Type B pancreatic cell (in vitro differentiated cells): ENCODE measurements around the gene TMEM205. TPM values are rescaled to one million over a fixed set of nuclear protein-coding genes. Genes with fewer than 3 reads are reported as not detected.
A peak's percentile ranks its signal among the peaks of the same experiment; 100 is the strongest.
"Not testable (repeated sequence)": the region's sequence is repeated elsewhere in the genome, so short reads cannot be mapped to it uniquely, and the experiment has no call there.

ENCODE experiments used
- DNase-seq: peaks from one replicate; pipeline ENCODE4 v3.0.0; 2021; ENCODE audit warnings: mixed read lengths; ENCODE audit not compliant: unreplicated experiment; ENCODE audit errors: extremely low spot score
- H3K27ac Mint-ChIP-seq: 2 replicates; pipeline ENCODE4 v1.8.0; 2021; ENCODE audit warnings: mild to moderate bottlenecking, mixed read lengths
- H3K27me3 Mint-ChIP-seq: 2 replicates; pipeline ENCODE4 v1.8.0; 2021; ENCODE audit warnings: mixed read lengths
- H3K36me3 Mint-ChIP-seq: 2 replicates; pipeline ENCODE4 v1.8.0; 2021; ENCODE audit warnings: mixed read lengths
- H3K4me1 Mint-ChIP-seq: one replicate; pipeline ENCODE4 v1.8.0; 2021; ENCODE audit warnings: mixed read lengths; ENCODE audit not compliant: unreplicated experiment
- H3K4me3 Mint-ChIP-seq: 2 replicates; pipeline ENCODE4 v1.8.0; 2021; ENCODE audit warnings: mild to moderate bottlenecking, mixed read lengths
- H3K9me3 Mint-ChIP-seq: 2 replicates; pipeline ENCODE4 v1.8.0; 2021; ENCODE audit warnings: mixed read lengths
- CTCF ChIP-seq: fragments of 200-600 bp; sonication (generic); conservative IDR thresholded peaks from 2 replicates; pipeline ENCODE4 v1.5.0; 2021; ENCODE audit warnings: antibody characterized with exemption, mild to moderate bottlenecking
- total RNA-seq: library from RNA; stranded (reverse); gene quantifications from 2 replicates; pipeline ENCODE4 v1.2.1, GENCODE V29; 2021; ENCODE audit warnings: low replicate concordance

TMEM205 gene
- total RNA-seq, 1 donor from 2014 or later, result 58.6 TPM

- Mint-ChIP-seq H3K36me3 (peaks cover 19% of the 10 kb centered on the region), H3K4me3 (peak overlapping the region; percentile 86), H3K27me3 (no peaks in the 10 kb centered on the region), H3K4me1 (peaks cover 5% of the 10 kb centered on the region), H3K9me3 (no peaks in the 10 kb centered on the region), H3K27ac (peak overlapping the region; percentile 70)
- no peak for TF ChIP-seq CTCF
- DNase-seq, result no peak
Measured at GRCh38 chr19:11338569-11339253, 7.4 kb downstream of the TMEM205 start.

GRCh38 chr19:11338121-11338520, 7.9 kb downstream of the TMEM205 start:
- TF ChIP-seq CTCF, result no peak
- H3K9me3 Mint-ChIP-seq, result no peaks in the 10 kb centered on the region
- H3K27me3 Mint-ChIP-seq, result no peaks in the 10 kb centered on the region

GRCh38 chr19:11337080-11337479, 9.0 kb downstream of the TMEM205 start:
- Mint-ChIP-seq H3K36me3 (peaks cover 19% of the 10 kb centered on the region), H3K27ac (no peak overlapping the region), H3K9me3 (no peaks in the 10 kb centered on the region), H3K4me3 (no peak overlapping the region), H3K4me1 (peaks cover 5% of the 10 kb centered on the region), H3K27me3 (no peaks in the 10 kb centered on the region)
- no peak for DNase-seq
- TF ChIP-seq CTCF, result no peak

More at GRCh38 chr19:11338121-11338520, 7.9 kb downstream of the TMEM205 start:
- DNase-seq, result no peak
- peaks cover 19% of the 10 kb centered on the region for H3K36me3 Mint-ChIP-seq
- no peak overlapping the region for H3K27ac Mint-ChIP-seq
- H3K4me3 Mint-ChIP-seq, result peak overlapping the region; percentile 23
- peaks cover 5% of the 10 kb centered on the region for H3K4me1 Mint-ChIP-seq

- Mint-ChIP-seq H3K4me1 (peaks cover 5% of the 10 kb centered on the region), H3K36me3 (peaks cover 22% of the 10 kb centered on the region), H3K4me3 (no peak overlapping the region), H3K27me3 (no peaks in the 10 kb centered on the region), H3K9me3 (no peaks in the 10 kb centered on the region), H3K27ac (no peak overlapping the region)
- TF ChIP-seq CTCF, result no peak
- no peak for DNase-seq
Measured at GRCh38 chr19:11335449-11336146, 10.5 kb downstream of the TMEM205 start.

GRCh38 chr19:11333838-11334237, 12.2 kb downstream of the TMEM205 start:
- H3K4me1 Mint-ChIP-seq, DNase-seq, H3K27me3 Mint-ChIP-seq, H3K4me3 Mint-ChIP-seq, H3K9me3 Mint-ChIP-seq, H3K27ac Mint-ChIP-seq: not testable (repeated sequence)
- H3K36me3 Mint-ChIP-seq, result peaks cover 22% of the 10 kb centered on the region

GRCh38 chr19:11332822-11333221, 13.2 kb downstream of the TMEM205 start:
- H3K4me1 Mint-ChIP-seq, result no peaks in the 10 kb centered on the region
- no peaks in the 10 kb centered on the region for H3K9me3 Mint-ChIP-seq
- no peaks in the 10 kb centered on the region for H3K27me3 Mint-ChIP-seq
- no peak overlapping the region for H3K4me3 Mint-ChIP-seq
- TF ChIP-seq CTCF, result no peak
- peaks cover 22% of the 10 kb centered on the region for H3K36me3 Mint-ChIP-seq
- DNase-seq, result no peak
- no peak overlapping the region for H3K27ac Mint-ChIP-seq
